OCI-M2 (cell line): Measurements from ENCODE around the gene HIP1.
"Not testable (repeated sequence)": the region's sequence is repeated elsewhere in the genome, so short reads cannot be mapped to it uniquely, and the experiment has no call there.

Experiments used
- DNase-seq: peaks from one replicate; lab custom pipeline; 2025; ENCODE audit not compliant: unreplicated experiment; lab: John Stamatoyannopoulos, UW

The HIP1 gene

GRCh38 chr7:75579899-75580298, 158.8 kb downstream of the HIP1 start:
- DNase-seq = no peak

DNA sequence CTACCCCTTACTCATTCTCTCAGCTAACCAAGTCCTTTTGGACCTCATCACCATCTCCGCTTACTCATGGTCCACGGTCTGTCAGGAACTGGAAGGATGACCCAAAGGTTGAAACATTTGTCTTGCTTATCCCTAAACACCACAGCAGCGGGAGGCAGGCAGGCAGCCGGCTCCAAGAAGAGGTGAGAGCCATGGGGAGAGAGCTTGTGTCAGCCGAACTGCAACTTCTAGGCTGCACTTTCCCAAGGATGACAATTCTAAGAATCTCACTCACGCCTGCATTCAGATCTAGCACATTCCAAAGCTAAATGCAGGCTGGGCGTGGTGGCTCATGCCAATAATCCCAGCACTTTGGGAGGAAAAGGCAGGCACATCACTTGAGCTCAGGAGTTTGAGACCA, 160.7 kb downstream of the HIP1 start:
- no peak for DNase-seq

GRCh38 chr7:75575488-75576121, 163.1 kb downstream of the HIP1 start:
- no peak for DNase-seq

DNA sequence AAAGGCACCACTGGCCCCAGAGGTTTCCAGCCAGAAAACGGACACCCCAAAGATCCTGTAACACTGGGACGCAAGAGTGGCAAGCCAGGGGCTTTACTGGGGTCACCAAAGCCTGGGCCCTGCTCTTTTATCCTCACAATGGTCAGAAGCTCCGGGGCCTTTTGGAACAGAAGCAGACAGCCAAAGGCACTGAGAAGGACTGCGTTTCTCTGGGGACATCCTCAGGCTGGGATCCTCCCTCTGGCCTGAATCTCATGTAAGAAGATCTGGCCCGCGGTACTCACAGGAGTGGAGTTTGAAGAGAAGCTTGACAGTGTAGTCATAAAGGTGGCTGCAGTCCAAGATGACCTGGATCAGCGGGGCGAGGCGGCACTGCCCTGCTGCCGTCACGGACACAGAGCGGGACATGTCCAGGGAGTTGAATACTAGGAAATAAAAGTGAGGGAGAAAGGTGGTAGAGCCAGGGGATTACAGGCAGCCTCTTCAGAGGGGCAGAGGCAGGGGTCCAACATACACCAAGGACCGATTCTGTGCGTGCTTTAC, 165.2 kb downstream of the HIP1 start:
- no peak for DNase-seq

- no peak for DNase-seq
Observed at GRCh38 chr7:75572814-75573213, 165.9 kb downstream of the HIP1 start.

- DNase-seq = no peak
Observed at GRCh38 chr7:75572396-75572795, 166.3 kb downstream of the HIP1 start.

DNA sequence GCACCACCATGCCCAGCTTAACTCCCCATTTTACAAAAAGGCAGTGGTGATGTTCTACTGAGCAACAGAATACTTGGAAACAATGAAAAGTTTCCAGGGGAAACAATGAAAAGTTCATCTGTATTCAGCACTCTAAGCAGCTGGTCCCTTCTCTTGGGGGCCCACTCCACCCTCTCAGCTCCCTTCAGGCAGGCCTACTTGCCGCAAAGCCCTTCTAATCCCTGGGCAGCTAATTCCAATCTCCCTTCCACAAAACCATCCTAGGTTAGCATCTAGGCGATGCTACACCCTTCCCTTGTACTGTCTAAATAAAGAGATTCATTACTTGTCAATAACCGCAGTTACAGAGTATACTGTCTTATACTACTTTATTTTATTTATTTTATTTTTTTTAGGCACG, 167.5 kb downstream of the HIP1 start:
- no peak for DNase-seq

DNA sequence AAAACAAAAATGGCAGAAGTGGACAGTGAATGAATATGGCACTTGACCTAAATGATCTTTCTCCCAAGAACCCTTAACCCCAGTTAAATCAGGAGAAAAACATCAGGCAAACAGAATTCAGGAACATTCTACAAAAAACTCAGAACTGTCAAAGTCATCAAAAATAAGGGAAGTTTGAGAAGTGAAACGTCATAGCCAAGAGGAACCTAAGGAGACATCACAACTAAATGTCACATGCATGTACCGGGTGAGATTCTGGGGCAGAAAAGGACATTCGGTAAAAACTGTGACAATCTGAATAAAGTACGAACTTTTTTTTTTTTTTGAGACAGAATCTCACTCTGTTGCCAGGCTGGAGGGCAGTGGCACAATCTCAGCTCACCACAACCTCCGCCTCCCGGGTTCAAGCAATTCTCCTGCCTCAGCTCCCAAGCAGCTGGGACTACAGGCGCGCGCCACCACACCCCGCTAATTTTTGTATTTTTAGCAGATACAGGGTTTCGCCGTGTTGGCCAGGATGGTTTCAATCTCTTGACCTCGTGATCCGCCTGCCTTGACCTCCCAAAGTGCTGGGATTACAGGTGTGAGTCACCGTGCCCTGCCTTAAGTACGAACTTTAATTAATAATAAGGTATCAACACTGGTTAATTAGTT, 169.0 kb downstream of the HIP1 start:
- DNase-seq = not testable (repeated sequence)

GRCh38 chr7:75567948-75568595, 170.7 kb downstream of the HIP1 start:
- no peak for DNase-seq

GRCh38 chr7:75565132-75565837, 173.5 kb downstream of the HIP1 start:
- DNase-seq = no peak

DNA sequence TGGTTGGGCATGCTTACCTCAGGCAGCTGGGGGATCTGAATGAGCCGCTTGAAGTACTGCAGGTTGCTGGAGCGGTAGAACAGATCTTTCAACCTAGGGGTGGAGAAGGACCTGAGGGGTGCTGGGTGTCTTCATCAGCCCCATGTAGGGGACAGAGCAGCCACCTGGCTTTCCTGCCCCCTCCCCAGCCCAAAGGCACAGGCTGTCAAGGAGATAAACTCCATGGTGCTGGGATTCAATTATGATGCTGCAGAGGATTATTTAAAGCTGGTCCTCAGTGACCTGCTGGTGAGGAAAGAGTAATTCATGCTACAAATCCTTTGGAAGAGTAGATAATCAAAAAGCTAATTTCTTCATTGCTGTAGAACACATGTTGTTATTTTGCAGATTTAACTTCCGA, 175.6 kb downstream of the HIP1 start:
- no peak for DNase-seq

GRCh38 chr7:75559976-75560365, 178.8 kb downstream of the HIP1 start:
- no peak for DNase-seq

DNA sequence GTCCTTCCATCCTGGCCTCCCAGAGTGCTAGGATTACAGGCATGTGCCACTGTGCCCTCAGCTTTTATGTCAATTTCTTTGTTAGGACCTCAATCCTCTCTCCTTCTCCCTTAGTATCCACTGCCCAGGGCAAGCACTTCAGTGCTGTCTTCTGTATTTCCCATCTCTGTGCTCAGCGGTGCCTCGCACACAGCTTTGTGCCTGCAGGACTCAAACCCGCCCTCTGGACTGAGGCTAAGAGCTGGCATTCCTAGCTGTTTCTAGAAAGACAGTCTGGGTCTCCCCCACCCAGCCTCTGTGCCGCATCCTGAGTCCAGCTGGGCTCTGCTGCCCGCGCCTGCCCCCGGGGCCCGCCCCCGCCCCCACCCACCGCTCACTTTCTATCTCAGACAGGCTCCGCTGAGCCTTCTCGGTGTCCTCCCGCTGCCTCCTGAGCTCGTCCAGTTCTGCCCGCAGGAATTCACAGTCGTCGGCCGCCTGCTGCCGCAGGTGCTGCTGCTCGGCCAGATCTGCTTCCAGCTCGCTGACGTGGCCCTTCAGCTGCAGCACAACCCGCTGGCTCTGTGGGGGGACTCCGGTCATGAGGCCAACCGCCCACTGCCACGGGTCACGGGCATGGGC, 179.3 kb downstream of the HIP1 start:
- DNase-seq = no peak

GRCh38 chr7:75556835-75557234, 181.9 kb downstream of the HIP1 start:
- DNase-seq = not testable (repeated sequence)

DNA sequence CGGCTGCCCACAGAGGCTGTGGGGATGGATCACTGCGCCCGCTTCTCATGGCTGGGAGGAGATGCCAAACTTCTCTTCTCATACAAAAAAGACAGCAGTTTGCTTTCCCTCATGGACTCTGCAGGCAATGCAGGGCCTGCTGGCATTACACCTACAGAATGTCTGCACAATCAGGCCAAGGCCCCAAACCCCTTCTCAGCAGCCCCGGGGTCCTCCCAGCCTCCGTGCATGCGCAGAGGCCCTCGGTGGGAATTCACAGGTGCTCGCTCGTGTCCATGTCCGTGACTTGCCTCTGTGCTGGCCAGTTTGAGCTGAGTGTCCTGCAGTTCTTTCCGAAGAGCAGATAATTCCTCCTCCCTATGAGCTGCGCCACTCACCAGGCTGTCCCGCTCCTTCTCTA, 183.0 kb downstream of the HIP1 start:
- DNase-seq = no peak

DNA sequence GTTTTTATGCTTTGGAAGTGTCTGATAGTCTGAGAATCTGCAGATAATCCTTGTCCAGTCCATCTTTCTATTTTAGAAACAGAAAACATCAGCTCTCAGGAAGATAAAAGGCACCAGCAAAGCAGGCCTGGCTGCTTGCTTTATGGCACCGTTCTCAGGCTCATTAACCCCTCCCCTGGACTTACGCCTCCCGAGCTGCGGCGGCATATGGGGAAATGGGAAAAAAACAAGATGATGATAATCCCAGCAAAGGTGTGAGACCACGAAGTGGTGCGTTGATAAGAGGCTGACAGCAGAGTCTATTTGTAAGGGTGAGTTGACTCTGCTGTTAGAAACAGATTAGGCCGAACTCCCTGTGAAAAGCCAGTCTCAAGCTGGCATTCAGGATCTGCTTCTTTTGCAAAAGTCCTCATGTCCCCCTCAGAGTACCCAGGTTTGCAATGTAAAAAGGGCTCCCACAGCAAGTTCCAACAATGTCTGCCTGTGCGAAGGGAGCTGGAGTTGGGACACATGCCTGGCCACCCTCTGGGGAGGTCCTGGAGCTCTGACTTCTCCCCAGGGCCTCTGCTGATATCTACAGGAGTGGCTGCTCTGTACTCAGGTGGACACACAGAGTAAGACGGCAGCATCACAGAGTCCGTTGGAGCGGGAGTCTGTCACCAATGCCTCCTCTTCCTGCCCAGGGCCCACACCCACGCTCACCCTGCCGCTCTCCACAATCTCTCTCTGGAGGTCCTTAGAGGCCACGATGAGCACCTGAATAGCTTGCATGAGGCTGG, 192.3 kb downstream of the HIP1 start:
- DNase-seq = no peak

- no peak for DNase-seq
Observed at GRCh38 chr7:75537731-75538130, 201.0 kb downstream of the HIP1 start.

- DNase-seq = no peak
Observed at GRCh38 chr7:75536940-75537538, 201.7 kb downstream of the HIP1 start.

DNA sequence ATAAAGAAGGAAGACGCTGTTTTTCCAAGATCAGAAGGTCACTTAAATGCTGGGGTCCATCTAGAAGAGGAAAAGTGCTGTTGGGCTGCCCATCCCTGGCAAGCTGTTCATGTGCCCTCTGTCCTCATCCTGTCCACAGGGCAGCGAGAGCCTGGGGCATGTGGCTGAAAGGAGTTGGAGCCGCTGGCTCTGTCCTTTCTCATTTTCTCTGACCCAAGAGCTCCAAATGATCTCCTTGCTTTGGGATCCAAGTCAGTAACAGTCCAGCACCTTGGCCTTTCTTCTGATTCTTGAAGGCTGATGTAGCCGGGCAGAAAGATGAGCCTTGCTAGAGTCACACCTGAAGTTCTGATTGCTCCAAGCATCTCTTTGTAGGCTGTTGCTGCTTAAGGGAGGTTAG, 202.2 kb downstream of the HIP1 start:
- no peak for DNase-seq

DNA sequence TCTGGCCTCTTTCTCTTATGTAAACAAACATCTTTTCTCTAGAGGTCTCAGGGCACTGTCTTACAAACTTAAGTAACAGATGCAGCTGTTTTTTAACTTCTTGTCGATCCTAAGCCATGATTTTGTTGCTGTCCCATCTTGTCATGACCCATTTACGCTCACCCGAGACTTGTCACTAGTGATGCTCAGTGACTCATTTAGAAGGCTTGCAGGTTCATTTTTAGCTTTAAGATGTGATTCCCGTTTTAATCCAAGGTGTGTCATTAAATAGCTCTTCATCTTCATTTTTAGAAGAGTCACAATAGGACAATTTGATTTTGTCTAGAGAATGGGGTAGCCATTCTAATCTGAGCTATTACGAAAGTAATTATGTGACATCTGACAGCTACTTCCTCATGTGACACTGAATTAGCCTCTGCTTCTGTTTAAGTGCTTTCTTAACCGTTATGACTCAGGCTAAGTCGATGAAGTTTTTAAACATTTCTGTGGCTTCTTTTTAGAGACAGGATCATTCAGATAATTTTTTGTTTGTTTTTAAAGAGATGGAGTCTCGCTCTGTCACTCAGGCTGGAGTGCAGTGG, 203.9 kb downstream of the HIP1 start:
- no peak for DNase-seq
